GM12878 (cell line): Measurements from ENCODE around the gene EEF2K.

ENCODE experiments used
- MTA3 ChIP-seq: IDR thresholded peaks from 2 replicates; pipeline ENCODE4 v1.6.1; 2012; ENCODE audit warnings: low read length, inconsistent platforms, borderline replicate concordance
- PRDM15 ChIP-seq: fragments of 450-650 bp; formaldehyde crosslinking; IDR thresholded peaks from 2 replicates; pipeline ENCODE4 v1.4.0; 2020; ENCODE audit warnings: mild to moderate bottlenecking, moderate library complexity
- RCOR1 ChIP-seq: conservative IDR thresholded peaks from 2 replicates; pipeline ENCODE4 v1.6.1; 2012; ENCODE audit warnings: low read depth, low read length, improper control_type of control experiment
- SP1 ChIP-seq: IDR thresholded peaks from one replicate; pipeline ENCODE4 v1.6.1; 2011; ENCODE audit warnings: low read depth, low read length
- TF ChIP-seq, protein P1 (sequence below), 3 experiments: IDR thresholded peaks in 2 of 3; conservative IDR thresholded peaks in 1 of 3; 2 replicates each; pipeline ENCODE4 v1.5.1; 2011; ENCODE audit warnings: low read depth in 3 of 3, low read length in 3 of 3, mild to moderate bottlenecking in 3 of 3, control low read depth in 2 of 3, moderate library complexity in 2 of 3, inconsistent platforms in 1 of 3, mixed read lengths in 1 of 3; ENCODE audit not compliant: control insufficient read depth in 2 of 3, insufficient read depth in 1 of 3; ENCODE audit errors: extremely low read depth in 1 of 3
- TF ChIP-seq, protein P2 (sequence below): IDR thresholded peaks from 2 replicates; pipeline ENCODE4 v1.6.1; 2011; ENCODE audit warnings: low read depth, mild to moderate bottlenecking, low read length, moderate library complexity, borderline replicate concordance; ENCODE audit errors: extremely low read depth
- TF ChIP-seq, protein P3 (sequence below): IDR thresholded peaks from 2 replicates; pipeline ENCODE4 v1.6.1; 2011; ENCODE audit warnings: mild to moderate bottlenecking, low read depth, low read length, moderate library complexity; ENCODE audit not compliant: insufficient replicate concordance

- TF ChIP-seq, protein P1, sequence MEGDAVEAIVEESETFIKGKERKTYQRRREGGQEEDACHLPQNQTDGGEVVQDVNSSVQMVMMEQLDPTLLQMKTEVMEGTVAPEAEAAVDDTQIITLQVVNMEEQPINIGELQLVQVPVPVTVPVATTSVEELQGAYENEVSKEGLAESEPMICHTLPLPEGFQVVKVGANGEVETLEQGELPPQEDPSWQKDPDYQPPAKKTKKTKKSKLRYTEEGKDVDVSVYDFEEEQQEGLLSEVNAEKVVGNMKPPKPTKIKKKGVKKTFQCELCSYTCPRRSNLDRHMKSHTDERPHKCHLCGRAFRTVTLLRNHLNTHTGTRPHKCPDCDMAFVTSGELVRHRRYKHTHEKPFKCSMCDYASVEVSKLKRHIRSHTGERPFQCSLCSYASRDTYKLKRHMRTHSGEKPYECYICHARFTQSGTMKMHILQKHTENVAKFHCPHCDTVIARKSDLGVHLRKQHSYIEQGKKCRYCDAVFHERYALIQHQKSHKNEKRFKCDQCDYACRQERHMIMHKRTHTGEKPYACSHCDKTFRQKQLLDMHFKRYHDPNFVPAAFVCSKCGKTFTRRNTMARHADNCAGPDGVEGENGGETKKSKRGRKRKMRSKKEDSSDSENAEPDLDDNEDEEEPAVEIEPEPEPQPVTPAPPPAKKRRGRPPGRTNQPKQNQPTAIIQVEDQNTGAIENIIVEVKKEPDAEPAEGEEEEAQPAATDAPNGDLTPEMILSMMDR (IDR thresholded peaks at IDR 0.05 in 2 of 3, conservative IDR thresholded peaks at IDR 0.05 in 1 of 3; ENCODE audit: control insufficient read depth in 2 of 3, extremely low read depth in 1 of 3, insufficient read depth in 1 of 3, low read depth in 3 of 3, low read length in 3 of 3), result no peak
- TF ChIP-seq PRDM15 (CRISPR knock-in tag) (no peak), SP1 (no peak), RCOR1 (no peak), MTA3 (no peak)
- TF ChIP-seq, protein P2, sequence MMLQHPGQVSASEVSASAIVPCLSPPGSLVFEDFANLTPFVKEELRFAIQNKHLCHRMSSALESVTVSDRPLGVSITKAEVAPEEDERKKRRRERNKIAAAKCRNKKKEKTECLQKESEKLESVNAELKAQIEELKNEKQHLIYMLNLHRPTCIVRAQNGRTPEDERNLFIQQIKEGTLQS, result no peak
- TF ChIP-seq, protein P3, sequence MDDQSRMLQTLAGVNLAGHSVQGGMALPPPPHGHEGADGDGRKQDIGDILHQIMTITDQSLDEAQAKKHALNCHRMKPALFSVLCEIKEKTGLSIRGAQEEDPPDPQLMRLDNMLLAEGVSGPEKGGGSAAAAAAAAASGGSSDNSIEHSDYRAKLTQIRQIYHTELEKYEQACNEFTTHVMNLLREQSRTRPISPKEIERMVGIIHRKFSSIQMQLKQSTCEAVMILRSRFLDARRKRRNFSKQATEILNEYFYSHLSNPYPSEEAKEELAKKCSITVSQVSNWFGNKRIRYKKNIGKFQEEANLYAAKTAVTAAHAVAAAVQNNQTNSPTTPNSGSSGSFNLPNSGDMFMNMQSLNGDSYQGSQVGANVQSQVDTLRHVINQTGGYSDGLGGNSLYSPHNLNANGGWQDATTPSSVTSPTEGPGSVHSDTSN, result no peak
Measured at GRCh38 chr16:22177968-22178930, 27.8 kb upstream of the EEF2K start.
